Middle frontal gyrus (tissue), 1 donor: ENCODE measurements around the gene RAD51B.
"Not testable (repeated sequence)": the region's sequence is repeated elsewhere in the genome, so short reads cannot be mapped to it uniquely, and the experiment has no call there.

Source experiments
- DNase-seq: peaks from one replicate; pipeline ENCODE4 v3.0.0-alpha.2; 2015; ENCODE audit warnings: low spot score; ENCODE audit errors: extremely low spot score

The RAD51B gene

DNA sequence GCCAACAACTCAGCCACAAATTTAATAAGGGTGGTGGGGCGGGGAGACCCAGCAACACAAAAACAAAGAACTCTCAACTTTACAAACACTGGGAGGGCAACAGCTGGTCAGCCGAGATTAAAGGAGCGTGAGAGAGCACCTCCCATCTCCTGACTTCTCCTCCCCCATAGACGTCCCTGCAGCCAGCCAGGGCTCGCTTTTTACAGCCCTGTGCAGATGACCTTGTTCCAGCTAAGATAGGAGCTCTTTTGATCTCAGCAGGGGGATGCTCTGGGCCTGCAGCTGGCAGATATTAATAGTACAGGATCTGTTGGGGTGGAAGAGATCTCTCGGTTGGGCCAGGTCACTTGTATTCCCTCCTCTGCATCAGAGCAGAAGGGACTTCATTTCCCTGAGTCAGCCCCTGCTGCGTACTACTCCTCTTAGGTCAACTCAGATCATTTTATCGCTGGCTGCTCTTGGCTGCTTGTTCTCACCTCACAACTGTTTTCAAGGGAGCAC lies 475.8 kb downstream of the RAD51B start:
- no peak for DNase-seq

GRCh38 chr14:68297039-68297438 lies 477.5 kb downstream of the RAD51B start:
- DNase-seq: no peak

DNA sequence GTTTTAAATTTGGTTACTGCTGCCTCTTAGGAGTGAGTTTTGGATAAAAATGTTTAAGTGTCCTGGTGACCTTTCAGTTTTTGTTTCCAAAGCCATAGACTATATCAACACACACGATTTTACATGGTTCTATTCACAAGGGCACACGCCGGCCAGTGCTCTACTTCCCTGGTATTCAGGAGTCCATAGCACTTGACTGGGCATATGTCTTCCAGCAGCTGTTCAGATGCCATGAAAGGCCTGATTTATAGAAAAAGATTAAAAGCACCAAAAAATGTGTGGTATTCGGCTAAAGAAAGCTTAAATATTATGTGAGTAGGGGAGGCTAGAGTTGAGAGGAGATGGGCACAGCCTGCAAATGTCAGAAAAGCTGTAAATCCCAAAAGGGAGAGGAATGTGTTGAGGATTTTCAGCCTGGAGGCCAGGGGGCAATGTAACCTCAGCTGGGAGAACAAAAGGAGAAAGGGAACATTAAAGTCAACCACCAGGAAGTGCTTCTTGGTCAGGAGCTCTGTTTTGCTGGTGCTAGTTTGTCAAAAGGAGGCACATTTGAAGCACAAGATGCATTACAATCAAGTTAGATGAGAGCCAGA lies 478.4 kb downstream of the RAD51B start:
- DNase-seq: no peak

DNA sequence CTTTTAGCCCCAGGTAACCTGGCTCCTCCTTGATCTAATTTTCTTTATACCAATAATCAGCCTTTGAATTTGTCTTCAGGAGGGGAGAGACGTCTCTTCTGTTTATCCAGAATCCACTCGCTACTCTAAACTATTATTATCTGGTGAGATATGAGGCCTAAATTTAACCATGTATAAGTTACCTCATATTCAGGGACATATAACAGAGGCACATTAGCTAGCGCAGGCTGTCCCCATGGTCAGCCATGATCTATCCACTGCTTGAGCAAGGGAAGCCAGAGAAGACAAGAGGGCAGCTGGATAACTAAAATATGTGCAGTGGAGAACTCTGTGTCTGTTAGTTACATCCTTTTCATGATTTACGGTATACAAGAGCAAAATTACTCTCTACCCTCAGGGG lies 481.0 kb downstream of the RAD51B start:
- no peak for DNase-seq

- no peak for DNase-seq
Observed at GRCh38 chr14:68301219-68301618, 481.6 kb downstream of the RAD51B start.

- DNase-seq: not testable (repeated sequence)
Observed at GRCh38 chr14:68302938-68303337, 483.4 kb downstream of the RAD51B start.

DNA sequence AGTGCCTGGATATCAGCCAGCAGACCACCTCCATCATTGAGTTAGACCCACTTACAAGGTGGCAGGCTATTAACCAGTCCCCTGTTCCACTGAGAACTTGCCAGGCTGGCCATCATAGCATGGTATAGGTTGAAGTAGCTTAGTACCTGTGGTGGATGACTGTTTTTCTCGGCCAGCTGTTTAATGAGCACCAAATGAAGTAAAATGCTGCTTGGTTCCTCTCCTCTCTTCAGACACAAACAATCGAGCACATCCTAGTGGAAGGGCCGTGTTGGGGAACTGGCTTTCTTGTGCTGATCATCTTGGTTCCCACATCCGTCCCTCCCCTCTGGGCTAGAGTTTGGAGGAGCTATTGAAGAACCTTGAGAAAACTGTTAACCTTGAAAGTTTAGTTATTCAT lies 486.2 kb downstream of the RAD51B start:
- DNase-seq: no peak

DNA sequence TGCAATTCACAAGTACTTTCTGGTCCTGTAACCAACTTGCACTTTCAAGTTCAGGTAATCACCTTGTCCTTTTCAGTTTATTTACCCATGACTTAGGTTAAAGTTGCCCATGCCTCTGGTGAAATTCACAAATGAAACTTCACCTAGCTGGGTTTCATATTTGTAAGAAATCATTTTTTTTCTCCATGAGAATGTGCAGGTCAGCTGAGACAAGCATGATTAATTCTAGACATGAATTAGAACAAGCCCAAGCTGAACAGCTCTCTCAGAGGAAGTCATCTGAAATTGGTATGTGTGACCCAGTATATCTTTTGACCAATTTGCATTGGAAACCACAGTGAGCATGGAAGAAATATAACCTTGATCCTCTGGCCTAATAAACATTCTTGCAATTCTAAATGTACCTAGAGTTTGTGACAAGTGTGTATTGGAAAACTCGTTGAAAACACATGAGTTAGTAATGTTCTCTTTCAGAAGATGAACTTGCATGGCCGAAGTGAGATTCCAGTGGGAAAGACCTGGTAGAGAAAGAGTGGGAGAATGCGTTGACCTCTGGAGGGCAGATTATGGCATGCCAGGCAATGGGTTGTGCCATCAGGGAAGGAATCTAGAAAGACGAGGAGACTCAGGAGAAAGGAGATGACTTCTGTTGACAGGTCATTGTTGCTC lies 486.8 kb downstream of the RAD51B start:
- DNase-seq: no peak

- no peak for DNase-seq
Observed at GRCh38 chr14:68306934-68307789, 487.6 kb downstream of the RAD51B start.

DNA sequence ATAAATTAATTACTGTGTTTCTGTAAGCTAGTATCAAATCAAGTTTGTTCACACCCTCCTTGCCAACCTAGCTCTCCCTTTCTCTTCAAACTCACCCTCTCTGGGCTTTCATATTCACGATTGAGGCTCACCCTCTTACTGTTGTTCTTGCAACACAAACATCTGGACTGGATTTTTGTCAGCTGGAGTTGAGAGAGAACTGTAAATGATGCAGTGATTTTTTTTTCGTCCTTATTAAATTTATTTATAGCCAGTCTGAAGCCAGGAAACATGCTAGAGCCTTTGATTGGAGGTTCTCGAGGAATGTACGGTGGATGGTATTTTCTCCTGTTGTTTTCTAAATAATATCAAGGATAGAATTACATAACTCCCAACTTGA lies 488.2 kb downstream of the RAD51B start:
- DNase-seq: no peak

DNA sequence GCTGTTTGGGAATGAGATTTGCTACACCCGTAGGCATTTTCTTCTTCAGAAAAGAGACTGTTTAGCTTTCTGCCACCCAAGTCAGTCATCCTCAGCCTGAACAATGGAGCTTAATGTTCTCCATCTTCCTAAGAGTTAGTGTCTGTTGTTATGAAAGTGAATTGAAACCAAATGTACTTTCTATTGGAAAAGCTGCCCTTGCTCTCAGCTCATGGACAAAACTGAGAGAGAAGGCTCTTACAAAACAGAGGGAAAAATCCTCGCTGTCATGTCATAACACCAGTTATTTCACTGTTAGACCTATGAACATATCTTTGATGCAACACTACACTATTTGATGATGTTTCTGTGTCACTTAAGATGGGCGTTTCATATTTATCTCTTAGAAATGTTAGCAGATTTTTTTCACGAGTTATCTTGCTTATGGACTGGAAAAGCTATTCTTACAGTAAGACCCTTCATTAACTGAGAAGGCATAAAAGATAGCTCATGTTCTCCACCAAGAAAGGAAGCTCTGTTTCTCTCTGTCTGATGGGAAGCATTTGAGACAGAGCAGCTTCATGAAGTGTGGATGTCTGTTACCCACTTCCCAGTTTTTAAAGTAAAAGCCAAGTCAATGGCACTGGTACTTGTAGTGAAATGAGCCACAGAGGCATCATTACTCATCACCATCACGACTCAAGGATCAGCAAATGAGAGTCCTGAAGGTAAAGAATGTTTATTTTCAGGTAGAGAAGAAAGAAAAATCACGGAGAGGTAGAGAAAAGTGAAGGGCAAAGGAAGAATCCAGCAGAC lies 489.3 kb downstream of the RAD51B start:
- no peak for DNase-seq

DNA sequence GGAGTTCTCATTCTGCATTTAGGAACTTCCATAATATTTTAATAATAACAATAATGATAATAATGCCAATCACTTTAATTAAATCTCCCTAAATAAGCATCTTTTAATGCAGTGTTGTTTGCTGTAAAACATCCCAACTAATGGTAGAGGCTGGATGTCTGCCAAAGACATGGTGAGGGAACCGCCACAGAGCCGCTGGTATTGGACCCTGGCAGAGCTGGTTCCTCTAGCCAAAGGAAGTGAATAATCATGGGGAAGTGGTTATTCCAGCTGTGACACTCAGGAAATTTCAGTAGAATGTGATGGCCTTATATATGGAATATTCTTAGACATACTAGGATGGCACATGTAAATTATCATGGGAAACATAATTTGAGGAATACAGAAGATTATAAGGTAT lies 490.0 kb downstream of the RAD51B start:
- DNase-seq: no peak

DNA sequence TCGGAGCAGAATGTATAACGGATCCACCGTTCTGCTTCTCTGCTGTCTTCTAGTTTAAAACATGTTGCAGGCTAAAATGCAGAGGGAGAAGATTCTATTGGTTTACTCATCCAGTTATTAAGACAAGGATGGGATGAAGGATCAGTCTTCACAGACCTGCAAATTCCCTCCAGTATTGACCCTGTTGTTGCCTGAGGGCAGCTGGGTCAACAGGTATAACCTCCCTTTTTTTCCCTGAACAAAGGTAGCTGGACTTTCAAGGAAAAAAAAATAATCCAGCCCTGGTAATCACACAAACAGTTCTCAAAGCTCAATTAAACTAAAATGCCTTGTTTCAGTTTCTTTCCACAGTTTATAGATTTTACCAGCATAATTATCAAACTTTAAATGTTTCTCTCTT lies 492.7 kb downstream of the RAD51B start:
- no peak for DNase-seq

GRCh38 chr14:68312884-68313610 lies 493.5 kb downstream of the RAD51B start:
- DNase-seq: no peak

- no peak for DNase-seq
Observed at GRCh38 chr14:68314642-68315041, 495.1 kb downstream of the RAD51B start.

GRCh38 chr14:68315081-68315480 lies 495.5 kb downstream of the RAD51B start:
- DNase-seq: no peak

DNA sequence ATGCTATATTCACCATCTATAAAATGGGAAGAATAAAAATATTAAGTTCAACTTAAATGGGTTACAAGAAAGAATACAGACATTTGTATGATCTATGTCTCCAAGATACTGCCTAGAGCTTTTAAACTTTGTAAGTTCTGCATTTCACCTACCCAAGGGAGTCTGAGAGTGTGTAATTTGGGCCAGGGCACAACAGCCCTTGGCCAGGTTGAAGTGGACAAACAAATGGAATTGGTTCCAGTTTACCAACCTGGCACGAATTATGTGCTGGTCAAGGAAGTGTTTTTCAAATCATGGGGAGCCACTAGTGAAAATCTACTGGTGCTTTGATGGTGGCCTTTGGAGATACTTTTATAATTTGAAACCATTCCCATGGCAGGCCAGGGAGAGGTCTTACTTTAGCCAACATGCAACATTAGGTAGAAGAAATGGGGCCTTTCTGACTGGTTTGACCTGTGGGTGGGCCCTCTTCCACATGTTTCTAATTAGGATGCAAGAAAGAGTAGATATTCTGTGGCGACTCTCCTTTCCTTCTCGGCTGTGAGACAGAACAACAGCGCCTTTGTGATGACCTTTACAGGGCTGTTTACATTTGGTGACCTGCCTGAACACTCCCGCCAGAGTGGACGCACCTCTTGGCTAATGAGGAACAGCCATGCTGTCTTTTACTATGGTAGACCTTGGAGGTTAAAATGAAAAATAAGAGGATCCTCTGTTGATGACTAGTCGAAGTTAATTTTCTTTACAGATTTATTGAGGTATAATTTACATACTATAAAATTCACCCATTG lies 496.7 kb downstream of the RAD51B start:
- no peak for DNase-seq

DNA sequence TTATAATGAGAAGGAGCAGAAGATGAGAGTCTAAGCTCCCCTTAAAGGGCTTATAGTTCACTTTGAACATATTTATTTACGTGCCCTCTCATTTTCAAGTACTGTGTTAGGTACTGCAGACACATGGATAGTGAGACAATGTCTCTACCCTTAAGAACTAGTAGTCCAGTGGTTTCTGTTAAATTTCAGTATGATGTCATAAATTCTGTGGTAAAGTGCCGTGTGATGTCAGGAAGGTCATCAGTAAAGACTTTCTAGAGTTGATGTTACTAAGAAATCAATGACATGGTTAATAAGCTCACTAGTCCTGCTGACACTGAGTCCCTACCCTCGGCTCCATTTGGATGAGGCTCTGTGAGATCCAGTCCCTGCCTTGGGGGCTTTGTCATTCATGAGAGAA lies 497.7 kb downstream of the RAD51B start:
- no peak for DNase-seq

GRCh38 chr14:68318828-68319227 lies 499.2 kb downstream of the RAD51B start:
- DNase-seq: no peak

DNA sequence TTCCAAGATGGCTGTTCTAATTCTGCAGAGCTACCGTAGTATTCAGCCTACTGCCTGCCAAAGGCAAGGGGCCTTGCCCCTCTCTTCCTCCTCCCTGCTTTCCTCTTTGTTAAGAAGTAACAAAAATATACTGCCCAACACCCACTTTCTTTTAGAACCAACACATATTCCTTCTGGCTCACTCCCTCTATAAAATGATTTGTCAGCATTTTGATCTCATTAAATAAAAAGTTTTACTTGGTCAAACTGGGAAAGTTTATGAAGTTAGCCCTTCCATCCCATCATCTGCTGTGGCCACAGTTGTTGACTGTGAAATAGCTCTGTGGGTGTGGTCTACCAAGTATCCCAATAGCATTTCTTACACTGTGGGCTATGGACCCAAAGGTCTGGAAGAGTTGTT lies 500.9 kb downstream of the RAD51B start:
- no peak for DNase-seq
